Fibroblast of lung (primary cell): ENCODE data around the gene INTS11. TPM values are rescaled to one million over a fixed set of nuclear protein-coding genes. Genes with fewer than 3 reads are reported as not detected.

Source experiments
- DNase-seq, 2 donors: peaks; one replicate each; pipeline versions ENCODE4 v3.0.0 to v3.0.0-alpha.2; 2010; ENCODE audit warnings: low read depth in 2 of 2
- H2AFZ ChIP-seq: 2 replicates; pipeline ENCODE4 v1.5.1; 2012; ENCODE audit warnings: low read length, control low read depth, inconsistent platforms
- H3K27ac ChIP-seq: 2 replicates; pipeline ENCODE4 v1.5.1; 2011; ENCODE audit warnings: low read length, control low read depth; ENCODE audit not compliant: insufficient read depth
- H3K27me3 ChIP-seq: 2 replicates; pipeline ENCODE4 v1.5.1; 2011; ENCODE audit warnings: mild to moderate bottlenecking, low read length; ENCODE audit not compliant: control insufficient read depth, insufficient read depth
- H3K36me3 ChIP-seq: 2 replicates; pipeline ENCODE4 v1.5.1; 2011; ENCODE audit warnings: low read length; ENCODE audit not compliant: control insufficient read depth, insufficient read depth
- H3K4me1 ChIP-seq: 2 replicates; pipeline ENCODE4 v1.5.1; 2011; ENCODE audit warnings: low read length; ENCODE audit not compliant: control insufficient read depth, insufficient read depth; ENCODE audit errors: extremely low read depth
- H3K4me2 ChIP-seq: 2 replicates; pipeline ENCODE4 v1.5.1; 2011; ENCODE audit warnings: low read length, control low read depth; ENCODE audit not compliant: insufficient read depth; ENCODE audit errors: extremely low read depth
- H3K4me3 ChIP-seq, 4 experiments: fragments of 200-600 bp in 1 of 4; sonication (generic) in 1 of 4; replicated peaks in 1 of 4; 2 replicates each; pipeline ENCODE4 v1.5.1; 2011 to 2016; ENCODE audit warnings: low read length in 4 of 4, low read depth in 3 of 4, mild to moderate bottlenecking in 3 of 4, control low read depth in 2 of 4, inconsistent platforms in 1 of 4, mixed read lengths in 1 of 4; ENCODE audit not compliant: insufficient read depth in 1 of 4; ENCODE audit errors: control extremely low read depth in 1 of 4
- H3K79me2 ChIP-seq: 2 replicates; pipeline ENCODE4 v1.5.1; 2012; ENCODE audit warnings: mild to moderate bottlenecking, low read length, inconsistent platforms; ENCODE audit not compliant: control insufficient read depth, insufficient read depth
- H3K9ac ChIP-seq: 2 replicates; pipeline ENCODE4 v1.5.1; 2011; ENCODE audit warnings: mild to moderate bottlenecking, low read length, control low read depth; ENCODE audit not compliant: insufficient read depth
- H3K9me3 ChIP-seq: 2 replicates; pipeline ENCODE4 v1.5.1; 2012; ENCODE audit warnings: low read depth, low read length; ENCODE audit not compliant: control insufficient read depth, insufficient read depth
- H4K20me1 ChIP-seq: 2 replicates; pipeline ENCODE4 v1.5.1; 2011; ENCODE audit warnings: low read length; ENCODE audit not compliant: control insufficient read depth, insufficient read depth; ENCODE audit errors: extremely low read depth
- EZH2 ChIP-seq: IDR thresholded peaks from 2 replicates; pipeline ENCODE4 v1.5.1; 2012; ENCODE audit warnings: low read length, control low read depth, mild to moderate bottlenecking; ENCODE audit errors: missing control alignments
- polyA plus RNA-seq, 2 donors: library from polyadenylated mRNA; depleted of rRNA in 1 of 2; stranded (reverse) in 1 of 2; unstranded in 1 of 2; fragments of >200 nt; gene quantifications; 2 replicates each; pipeline ENCODE4 v1.2.1, GENCODE V29; 2011 to 2012; ENCODE audit warnings: missing spikeins in 1 of 2
- total RNA-seq: library from RNA; depleted of rRNA; stranded (reverse); fragments of >200 nt; gene quantifications from 2 replicates; pipeline ENCODE4 v1.2.1, GENCODE V29; 2014
- TF ChIP-seq, protein P1 (sequence below), 2 donors: IDR thresholded peaks in 1 of 2; conservative IDR thresholded peaks in 1 of 2; 1 replicate in 1 of 2; 2 replicates in 1 of 2; pipeline ENCODE4 v1.5.1; 2011 to 2012; ENCODE audit warnings: low read length in 2 of 2, control low read depth in 1 of 2, inconsistent platforms in 1 of 2, low read depth in 1 of 2, mild to moderate bottlenecking in 1 of 2

INTS11 gene
- total and polyA plus RNA-seq, 2 donors (not counting 1 experiment from before 2014, with no cell fraction given): 44.1 to 69.2 TPM

- Histone ChIP-seq H3K9me3 (no peaks in the 10 kb centered on the region), H4K20me1 (no peaks in the 10 kb centered on the region), H3K9ac (no peak overlapping the region), H3K36me3 (peaks cover 20% of the 10 kb centered on the region), H2AFZ (no peak overlapping the region), H3K27ac (no peak overlapping the region), H3K4me2 (no peak overlapping the region), H3K4me1 (peaks cover 27% of the 10 kb centered on the region), H3K79me2 (peaks cover 80% of the 10 kb centered on the region), H3K4me3 (no peak overlapping the region), H3K27me3 (no peaks in the 10 kb centered on the region)
- TF ChIP-seq, protein P1, sequence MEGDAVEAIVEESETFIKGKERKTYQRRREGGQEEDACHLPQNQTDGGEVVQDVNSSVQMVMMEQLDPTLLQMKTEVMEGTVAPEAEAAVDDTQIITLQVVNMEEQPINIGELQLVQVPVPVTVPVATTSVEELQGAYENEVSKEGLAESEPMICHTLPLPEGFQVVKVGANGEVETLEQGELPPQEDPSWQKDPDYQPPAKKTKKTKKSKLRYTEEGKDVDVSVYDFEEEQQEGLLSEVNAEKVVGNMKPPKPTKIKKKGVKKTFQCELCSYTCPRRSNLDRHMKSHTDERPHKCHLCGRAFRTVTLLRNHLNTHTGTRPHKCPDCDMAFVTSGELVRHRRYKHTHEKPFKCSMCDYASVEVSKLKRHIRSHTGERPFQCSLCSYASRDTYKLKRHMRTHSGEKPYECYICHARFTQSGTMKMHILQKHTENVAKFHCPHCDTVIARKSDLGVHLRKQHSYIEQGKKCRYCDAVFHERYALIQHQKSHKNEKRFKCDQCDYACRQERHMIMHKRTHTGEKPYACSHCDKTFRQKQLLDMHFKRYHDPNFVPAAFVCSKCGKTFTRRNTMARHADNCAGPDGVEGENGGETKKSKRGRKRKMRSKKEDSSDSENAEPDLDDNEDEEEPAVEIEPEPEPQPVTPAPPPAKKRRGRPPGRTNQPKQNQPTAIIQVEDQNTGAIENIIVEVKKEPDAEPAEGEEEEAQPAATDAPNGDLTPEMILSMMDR (conservative IDR thresholded peaks at IDR 0.05 in 1 of 2, IDR thresholded peaks at IDR 0.05 in 1 of 2; ENCODE audit: low read depth in 1 of 2, low read length in 2 of 2): no peak
- no peak for DNase-seq
Measured at GRCh38 chr1:1343811-1344421, 19.5 kb upstream of the INTS11 start.

- Histone ChIP-seq H2AFZ (no peak overlapping the region), H3K4me1 (peaks cover 27% of the 10 kb centered on the region), H3K4me3 (no peak overlapping the region), H3K9me3 (no peaks in the 10 kb centered on the region), H3K9ac (no peak overlapping the region), H3K27ac (no peak overlapping the region), H3K36me3 (peaks cover 27% of the 10 kb centered on the region), H3K4me2 (no peak overlapping the region), H3K27me3 (no peaks in the 10 kb centered on the region), H4K20me1 (no peaks in the 10 kb centered on the region), H3K79me2 (peaks cover 67% of the 10 kb centered on the region)
- TF ChIP-seq, protein P1 (conservative IDR thresholded peaks at IDR 0.05 in 1 of 2, IDR thresholded peaks at IDR 0.05 in 1 of 2; ENCODE audit: low read depth in 1 of 2, low read length in 2 of 2): no peak
- TF ChIP-seq EZH2: no peak
- no peak for DNase-seq
Measured at GRCh38 chr1:1342584-1343115, 18.2 kb upstream of the INTS11 start.

- H3K9ac ChIP-seq: no peak overlapping the region
- no peak overlapping the region for H3K4me3 ChIP-seq
- no peak for TF ChIP-seq EZH2
- TF ChIP-seq, protein P1 (conservative IDR thresholded peaks at IDR 0.05 in 1 of 2, IDR thresholded peaks at IDR 0.05 in 1 of 2; ENCODE audit: low read depth in 1 of 2, low read length in 2 of 2): no peak
- no peak overlapping the region for H3K27ac ChIP-seq
- peaks cover 25% of the 10 kb centered on the region for H3K4me1 ChIP-seq
- H3K4me2 ChIP-seq: no peak overlapping the region
- H4K20me1 ChIP-seq: no peaks in the 10 kb centered on the region
- DNase-seq: no peak
- peaks cover 62% of the 10 kb centered on the region for H3K79me2 ChIP-seq
- no peaks in the 10 kb centered on the region for H3K9me3 ChIP-seq
- H2AFZ ChIP-seq: no peak overlapping the region
- H3K36me3 ChIP-seq: peaks cover 29% of the 10 kb centered on the region
- H3K27me3 ChIP-seq: no peaks in the 10 kb centered on the region
Measured at GRCh38 chr1:1342061-1342562, 17.7 kb upstream of the INTS11 start.
